HG03025 (cell line): ENCODE measurements around the gene CHCHD4.

Experiments used
- ATAC-seq: cut with Tn5 transposase; IDR thresholded peaks from one replicate; pipeline ENCODE4 v1.9.1; 2021; ENCODE audit warnings: mild to moderate bottlenecking, moderate library complexity; ENCODE audit not compliant: unreplicated experiment, low FRiP score

The CHCHD4 gene

GRCh38 chr3:14138109-14138877 is 13.6 kb upstream of the CHCHD4 start:
- no peak for ATAC-seq

- no peak for ATAC-seq
These were observed 12.8 kb upstream of the CHCHD4 start for GRCh38 chr3:14137445-14137844.

DNA sequence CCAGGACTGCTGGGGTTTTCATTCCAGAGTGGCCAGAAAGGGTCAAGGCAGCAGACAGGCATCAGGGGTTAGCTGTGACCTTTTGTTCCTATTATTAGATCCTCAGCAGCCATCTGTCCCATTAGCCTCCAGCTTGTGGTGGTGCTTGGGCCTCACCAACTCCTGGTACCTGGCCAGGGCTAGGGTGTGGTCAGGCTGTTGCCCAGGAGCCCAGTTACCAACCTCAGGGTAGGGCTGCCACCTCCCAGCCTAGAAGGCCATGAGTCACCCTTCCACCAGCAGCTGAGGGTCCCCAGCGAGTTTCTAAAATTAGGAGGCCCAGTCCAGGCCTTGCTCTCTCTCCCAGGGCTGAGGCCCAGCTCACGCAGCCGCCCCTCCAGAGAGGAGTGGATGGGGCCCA is 12.3 kb upstream of the CHCHD4 start:
- no peak for ATAC-seq

- ATAC-seq, result no peak
These were observed 10.9 kb upstream of the CHCHD4 start for GRCh38 chr3:14135581-14135980.

GRCh38 chr3:14134291-14134690 is 9.6 kb upstream of the CHCHD4 start:
- ATAC-seq, result no peak

DNA sequence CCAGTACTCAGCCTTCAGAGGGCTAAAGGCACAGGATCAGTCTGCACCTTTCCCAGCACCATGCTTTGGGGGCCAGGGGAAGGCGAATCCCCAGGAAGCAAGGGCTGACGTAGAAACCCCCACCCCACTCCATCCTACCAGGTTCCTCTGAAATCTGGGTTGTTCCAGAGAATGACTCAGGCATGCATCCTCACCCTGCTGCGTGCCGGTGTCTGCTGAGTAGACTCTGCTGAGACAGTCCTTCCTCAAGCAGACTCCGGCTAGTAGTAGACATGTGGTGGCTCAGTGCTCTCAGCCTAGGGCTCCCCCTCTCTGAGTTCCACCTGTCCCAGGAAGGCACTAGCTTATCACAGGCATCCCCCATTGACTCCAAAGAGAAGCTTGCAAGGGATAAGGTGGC is 9.2 kb upstream of the CHCHD4 start:
- ATAC-seq, result no peak

- no peak for ATAC-seq
These were observed 8.6 kb upstream of the CHCHD4 start for GRCh38 chr3:14133188-14133800.

- ATAC-seq, result no peak
These were observed 8.0 kb upstream of the CHCHD4 start for GRCh38 chr3:14132689-14133088.

DNA sequence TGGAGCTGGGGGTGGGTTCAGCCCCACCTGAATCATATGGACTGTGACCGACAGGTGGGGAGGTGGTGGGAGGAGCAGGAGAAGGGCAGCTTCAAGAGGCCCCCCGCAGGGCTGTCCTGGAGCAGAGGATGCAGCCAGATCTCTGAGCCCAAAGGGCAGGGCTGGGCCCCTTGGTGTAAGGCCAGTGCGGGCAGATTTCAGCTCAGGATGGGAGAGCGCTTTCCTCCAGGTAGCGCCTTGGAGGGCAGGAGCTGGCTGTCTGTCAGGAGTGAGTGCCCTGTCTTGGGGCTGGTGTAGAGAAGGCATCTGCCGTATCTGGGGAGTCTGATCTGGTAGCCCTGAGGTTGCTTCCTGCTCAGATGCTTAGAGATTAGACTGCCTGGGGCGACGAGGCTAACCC is 7.5 kb upstream of the CHCHD4 start:
- no peak for ATAC-seq

GRCh38 chr3:14131134-14131533 is 6.5 kb upstream of the CHCHD4 start:
- no peak for ATAC-seq

GRCh38 chr3:14130707-14131106 is 6.0 kb upstream of the CHCHD4 start:
- no peak for ATAC-seq

DNA sequence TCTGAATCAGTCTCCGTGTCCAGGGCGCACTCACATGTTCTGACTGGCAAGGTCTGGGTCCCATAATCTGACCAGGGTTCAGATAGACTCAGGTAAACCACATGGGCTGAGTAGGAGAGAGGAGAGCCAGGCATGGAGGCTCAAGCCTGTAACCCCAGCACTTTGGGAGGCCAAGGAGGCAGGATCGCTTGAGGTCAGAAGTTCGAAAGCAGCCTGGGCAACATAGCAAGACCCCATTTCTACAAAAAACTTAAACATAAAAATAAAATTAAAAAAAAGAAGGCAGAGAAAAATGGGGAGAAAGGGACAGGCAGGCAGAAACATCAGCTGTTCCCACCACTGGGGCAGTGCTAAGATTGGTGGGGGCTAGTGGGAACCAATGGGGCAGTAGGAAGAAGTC is 5.6 kb upstream of the CHCHD4 start:
- ATAC-seq, result no peak

GRCh38 chr3:14129296-14129695 is 4.6 kb upstream of the CHCHD4 start:
- ATAC-seq, result no peak

- no peak for ATAC-seq
These were observed 4.1 kb upstream of the CHCHD4 start for GRCh38 chr3:14128724-14129123.

- ATAC-seq, result no peak
These were observed 3.0 kb upstream of the CHCHD4 start for GRCh38 chr3:14127516-14128161.

GRCh38 chr3:14126887-14127505 is 2.3 kb upstream of the CHCHD4 start:
- no peak for ATAC-seq

DNA sequence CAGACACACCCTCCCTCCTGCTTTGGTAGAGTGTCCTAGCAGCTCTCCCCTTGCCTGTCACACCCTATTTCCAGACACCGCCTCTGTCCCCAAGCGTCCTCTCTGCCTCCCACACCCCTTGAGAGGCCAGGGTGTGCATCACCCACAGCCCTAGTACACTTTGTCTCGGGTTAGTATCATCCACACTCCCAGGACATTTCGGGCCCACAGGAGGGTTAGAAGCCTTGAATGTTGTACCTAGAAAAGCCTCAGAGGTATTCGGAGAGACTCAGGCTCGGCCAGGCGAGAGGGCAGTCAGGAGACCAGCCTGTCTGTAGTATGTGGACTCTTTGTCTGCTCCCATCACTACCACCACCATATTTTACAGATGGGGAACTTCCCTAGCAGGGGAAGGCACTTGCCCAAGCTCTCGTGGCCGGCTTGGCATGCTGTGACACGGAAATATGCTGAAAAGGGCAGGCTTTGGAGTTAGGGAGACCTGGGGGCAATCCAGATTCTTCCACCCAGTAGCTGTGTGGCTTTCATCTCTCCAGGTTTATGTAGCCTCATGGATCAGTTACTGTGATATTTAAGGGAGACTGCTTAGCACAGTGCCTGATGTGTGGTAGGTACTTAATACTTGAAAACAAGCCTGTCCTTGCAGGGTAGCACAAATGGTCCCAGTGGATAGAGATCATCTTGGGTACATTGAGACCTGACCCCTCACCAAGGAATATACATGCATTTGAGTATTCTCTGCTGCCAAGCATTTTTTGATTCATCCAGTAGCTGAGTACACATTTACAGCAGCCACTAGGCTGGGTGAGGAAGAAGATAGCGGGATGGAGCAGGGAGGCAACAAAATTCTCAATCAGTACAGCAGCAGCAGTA is 1.6 kb upstream of the CHCHD4 start:
- ATAC-seq, result no peak

DNA sequence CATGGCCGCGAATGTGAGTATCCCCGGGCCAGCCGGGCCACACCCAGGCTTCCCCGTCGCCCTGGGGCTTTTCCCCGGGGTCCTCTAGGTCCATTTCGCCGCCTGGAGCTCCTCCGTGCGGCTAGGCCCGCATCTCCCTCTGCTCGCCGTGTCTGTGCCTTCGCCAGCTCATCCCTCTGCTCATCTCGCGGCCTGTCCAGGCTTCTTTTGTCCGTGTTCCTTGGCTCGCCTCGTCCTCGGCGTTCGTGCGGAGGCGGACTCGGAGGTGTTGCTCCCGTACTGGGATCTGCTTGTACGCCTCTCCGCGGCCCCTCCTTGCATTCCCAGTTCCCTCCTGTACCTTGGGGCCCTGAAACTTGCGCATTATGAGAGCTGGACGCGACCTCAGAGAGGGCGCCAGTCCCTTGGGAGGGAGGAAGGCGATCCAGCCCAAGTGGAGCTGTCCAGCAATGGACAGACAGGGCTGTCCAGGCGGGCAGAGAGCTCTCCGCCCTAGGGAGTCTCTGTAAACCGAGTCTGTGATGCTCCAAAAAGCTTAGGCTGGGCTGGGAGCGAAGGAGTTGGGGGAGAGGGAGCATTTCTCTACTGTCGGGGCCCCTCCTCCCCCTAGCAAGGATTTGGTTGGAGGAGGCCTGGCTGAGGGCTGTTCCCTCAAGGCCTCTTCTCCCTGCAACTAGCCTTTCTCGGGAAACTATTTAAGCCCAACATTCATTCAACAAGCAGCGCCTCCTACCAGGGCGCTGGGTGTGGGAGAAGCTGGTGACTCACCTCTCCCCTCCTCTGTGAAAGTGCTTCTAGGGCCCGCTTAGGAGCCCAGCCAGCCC is 735 bp upstream of the CHCHD4 start:
- ATAC-seq, result peak; percentile 18

GRCh38 chr3:14124223-14124614 is 451 bp downstream of the CHCHD4 start:
- peak; percentile 39 for ATAC-seq
